HepG2 (cell line): ENCODE data around the gene RUSF1. TPM values are rescaled to one million over a fixed set of nuclear protein-coding genes. Genes with fewer than 3 reads are reported as not detected.

Experiments used
- ATAC-seq: fragments of 200-7000 bp; cut with Tn5 transposase; 3 replicates; pipeline ENCODE4 v1.9.1; 2020; ENCODE audit warnings: mild to moderate bottlenecking, moderate library complexity
- BruUV-seq: library from RNA; stranded (reverse); fragments of 400-500 nt; replicated peaks from 2 replicates; lab custom pipeline; 2021; lab: Mats Ljungman, UMichigan
- CTCF ChIA-PET: fragments of 300-600 bp; formaldehyde crosslinking; extraction: SDS; loops from one replicate; lab custom pipeline; 2021; ENCODE audit warnings: low total read pairs, inconsistent platforms, low intra/inter-chr PET ratio; lab: Yijun Ruan, JAX
- POLR2A ChIA-PET: fragments of 350-600 bp; sonication (Branson Sonifier 250); formaldehyde crosslinking; loops from one replicate; lab custom pipeline; 2020; ENCODE audit warnings: antibody characterized with exemption, inconsistent platforms; lab: Yijun Ruan, JAX
- DNase-seq: peaks from one replicate; pipeline ENCODE4 v3.0.0-alpha.2; 2015; ENCODE audit warnings: low spot score
- FAIRE-seq: peaks from 3 replicates; lab custom pipeline; 2011; peaks lifted over from hg19 to GRCh38; lab: Jason Lieb, UNC
- H2AFZ ChIP-seq: one replicate; pipeline ENCODE4 v1.6.1; 2011; ENCODE audit warnings: low read length, inconsistent platforms
- H3K27ac ChIP-seq: fragments of 300-600 bp; 3 replicates; pipeline ENCODE4 v1.8.0; 2011; ENCODE audit warnings: mixed run types, mild to moderate bottlenecking, mixed read lengths, low read length, inconsistent platforms; ENCODE audit not compliant: insufficient read depth; ENCODE audit errors: extremely low read length
- H3K27me3 ChIP-seq, 2 experiments: fragments of 200-600 bp in 1 of 2; 2 replicates in 1 of 2; 3 replicates in 1 of 2; pipeline versions ENCODE4 v1.6.0 to v1.8.0; 2011; ENCODE audit warnings: low read length in 2 of 2, mild to moderate bottlenecking in 2 of 2, moderate library complexity in 2 of 2, inconsistent platforms in 1 of 2; ENCODE audit not compliant: insufficient read depth in 2 of 2, control insufficient read depth in 1 of 2
- H3K36me3 ChIP-seq, 2 experiments: fragments of 200-600 bp in 1 of 2; replicated peaks in 1 of 2; 2 replicates in 1 of 2; 3 replicates in 1 of 2; pipeline versions ENCODE4 v1.5.1 to v1.8.0; 2011; ENCODE audit warnings: low read length in 2 of 2, inconsistent platforms in 1 of 2; ENCODE audit not compliant: insufficient read depth in 2 of 2, control insufficient read depth in 1 of 2
- H3K4me1 ChIP-seq: 2 replicates; pipeline ENCODE4 v1.5.1; 2012; ENCODE audit warnings: low read length, inconsistent platforms; ENCODE audit not compliant: insufficient read depth
- H3K4me2 ChIP-seq: 2 replicates; pipeline ENCODE4 v1.6.0; 2011; ENCODE audit warnings: low read depth, low read length, inconsistent platforms
- H3K4me3 ChIP-seq, 3 experiments: fragments of 200-600 bp in 1 of 3; sonication (generic), shearing (Covaris generic) in 1 of 3; replicated peaks in 1 of 3; 2 replicates each; pipeline ENCODE4 v1.5.1; 2011 to 2016; ENCODE audit warnings: low read length in 3 of 3, inconsistent platforms in 2 of 3, low read depth in 2 of 3, mild to moderate bottlenecking in 2 of 3, control low read depth in 1 of 3, mixed read lengths in 1 of 3; ENCODE audit not compliant: insufficient read depth in 1 of 3
- H3K79me2 ChIP-seq: one replicate; pipeline ENCODE4 v1.6.1; 2011; ENCODE audit warnings: low read length, inconsistent platforms; ENCODE audit not compliant: insufficient read depth
- H3K9ac ChIP-seq: 2 replicates; pipeline ENCODE4 v1.6.0; 2011; ENCODE audit warnings: mild to moderate bottlenecking, low read depth, low read length, inconsistent platforms; ENCODE audit not compliant: insufficient read depth
- H3K9me3 ChIP-seq: 2 replicates; pipeline ENCODE4 v1.5.1; 2012; ENCODE audit warnings: mild to moderate bottlenecking, low read length
- H4K20me1 ChIP-seq: 2 replicates; pipeline ENCODE4 v1.6.0; 2011; ENCODE audit warnings: inconsistent platforms, mild to moderate bottlenecking, low read length, moderate library complexity; ENCODE audit not compliant: insufficient read depth
- MAFF ChIP-seq: IDR thresholded peaks from 2 replicates; pipeline ENCODE4 v1.6.1; 2011; ENCODE audit warnings: low read depth, low read length, improper control_type of control experiment
- NCOA5 ChIP-seq: sonication (generic); formaldehyde crosslinking; IDR thresholded peaks from 2 replicates; pipeline ENCODE4 v1.4.0; 2020; ENCODE audit warnings: missing genetic modification reagents
- NONO ChIP-seq, 2 experiments: fragments of 450-650 bp in 1 of 2; sonication (generic) in 1 of 2; formaldehyde crosslinking in 1 of 2; IDR thresholded peaks in 1 of 2; conservative IDR thresholded peaks in 1 of 2; 2 replicates each; pipeline versions ENCODE4 v1.6.1 to v1.8.0; 2017 to 2022; ENCODE audit warnings: mild to moderate bottlenecking in 1 of 2, missing genetic modification reagents in 1 of 2, moderate library complexity in 1 of 2
- SIN3A ChIP-seq: IDR thresholded peaks from 2 replicates; pipeline ENCODE4 v1.6.1; 2011; ENCODE audit warnings: low read depth, mild to moderate bottlenecking, control low read depth, low read length, borderline replicate concordance
- SMARCC2 ChIP-seq: fragments of 450-650 bp; IDR thresholded peaks from 2 replicates; pipeline ENCODE4 v1.6.1; 2017; ENCODE audit warnings: antibody characterized with exemption, mild to moderate bottlenecking
- ZNF17 ChIP-seq: sonication (generic); formaldehyde crosslinking; IDR thresholded peaks from 2 replicates; pipeline ENCODE4 v1.5.0; 2020; ENCODE audit warnings: mild to moderate bottlenecking, missing genetic modification reagents
- ZNF260 ChIP-seq: sonication (generic); formaldehyde crosslinking; IDR thresholded peaks from 2 replicates; pipeline ENCODE4 v1.4.0; 2020; ENCODE audit warnings: missing genetic modification reagents, low read depth, mild to moderate bottlenecking, borderline replicate concordance
- ZNF75D ChIP-seq: sonication (generic); formaldehyde crosslinking; IDR thresholded peaks from 2 replicates; pipeline ENCODE4 v1.8.1; 2023; ENCODE audit warnings: missing genetic modification reagents, mild to moderate bottlenecking, borderline replicate concordance
- WGBS: methylation state at CpG from one replicate; pipeline ENCODE4 v1.1.6; 2017; ENCODE audit warnings: low lambda C conversion rate; 5-methylcytosine and 5-hydroxymethylcytosine counted together
- in situ Hi-C: cut with HindIII; loops from 2 replicates; pipeline ENCODE4 v1.10.0; 2017; ENCODE audit warnings: low pct_unique_long_range_greater_than_20kb; ENCODE audit not compliant: extremely low pct_ligation_motif_present
- intact Hi-C: fragments of 100-400 bp; cut with micrococcal nuclease; formaldehyde crosslinking; loops from one replicate; pipeline ENCODE4 v1.10.0; 2022; ENCODE audit not compliant: unreplicated experiment
- polyA plus RNA-seq, 8 experiments: library from polyadenylated mRNA; depleted of rRNA in 3 of 8; stranded (reverse) in 7 of 8; unstranded in 1 of 8; fragments of >200 nt; fragmentation: Illumina TruSeq in 4 of 8; extraction: Trizol in 4 of 8; gene quantifications; 2 replicates each; pipeline versions ENCODE4 v1.2.1 to v1.2.3, GENCODE V29; 2011 to 2016; ENCODE audit warnings: low read depth in 4 of 8, missing spikeins in 1 of 8, mixed read lengths in 1 of 8; ENCODE audit not compliant: insufficient read depth in 1 of 8
- total RNA-seq, 5 experiments: library from RNA; depleted of rRNA; stranded (reverse); fragments of >200 nt; fragmentation: Illumina TruSeq; extraction: Trizol; gene quantifications; 2 replicates each; pipeline ENCODE4 v1.2.3, GENCODE V29; 2016; ENCODE audit warnings: low read depth in 1 of 5
- TF ChIP-seq, protein P1 (sequence below): sonication (generic); formaldehyde crosslinking; IDR thresholded peaks from 2 replicates; pipeline ENCODE4 v1.8.0; 2022; ENCODE audit warnings: mild to moderate bottlenecking, missing genetic modification reagents, borderline replicate concordance
- TF ChIP-seq, protein P2 (sequence below): IDR thresholded peaks from 2 replicates; pipeline ENCODE4 v1.6.1; 2016; ENCODE audit warnings: missing compliant biosample characterization, missing genetic modification reagents, borderline replicate concordance
- TF ChIP-seq, protein P3 (sequence below): sonication (generic); formaldehyde crosslinking; IDR thresholded peaks from 2 replicates; pipeline ENCODE4 v1.4.0; 2020; ENCODE audit warnings: missing genetic modification reagents, borderline replicate concordance

The RUSF1 gene
- total and polyA plus RNA-seq, 2 of the 13 experiments (the other 11 are each of a cell fraction or from before 2014, with no cell fraction given), result 40.8 to 50.2 TPM

DNA sequence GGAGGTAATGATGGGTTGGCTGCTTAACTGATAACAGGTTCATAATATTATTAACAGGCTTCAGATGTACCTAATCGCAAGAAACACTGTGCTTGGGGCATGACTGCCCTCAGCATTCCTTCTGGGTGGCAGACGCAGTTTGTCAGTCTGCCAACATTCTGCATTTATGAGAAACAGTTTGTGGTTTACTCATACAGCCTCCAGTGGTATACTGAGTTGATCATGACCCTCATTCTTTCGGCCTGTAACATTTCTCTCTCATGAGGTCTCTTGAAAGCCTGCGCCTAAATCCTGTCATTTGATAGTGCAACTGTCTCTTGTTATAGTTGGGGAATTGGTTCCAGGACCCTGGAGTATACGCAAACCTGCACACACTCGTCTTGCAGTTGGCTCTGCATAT lies 4.9 kb upstream of the RUSF1 start:
- Histone ChIP-seq H3K4me2 (no peak overlapping the region), H3K27me3 (peaks cover 0 to 6% of the 10 kb centered on the region in 2 experiments; a peak in 2 of 5 replicates), H3K4me3 (no peak overlapping the region), H3K79me2 (no peaks in the 10 kb centered on the region), H3K27ac (no peak overlapping the region), H3K36me3 (no peaks in the 10 kb centered on the region), H4K20me1 (no peaks in the 10 kb centered on the region), H3K9ac (no peak overlapping the region), H3K4me1 (peaks cover 46% of the 10 kb centered on the region), H3K9me3 (no peaks in the 10 kb centered on the region), H2AFZ (no peak overlapping the region)
- ChIA-PET POLR2A (interaction anchor here (1.3 kb wide), 1 partner anchor 378 kb away, joined by 3 read pairs; the partner anchor contains the start of gene PRSS8), CTCF (no interaction called here)
- ATAC-seq (no peak), FAIRE-seq (no peak), DNase-seq (no peak)
- intact Hi-C loops, result no loop called here
- in situ Hi-C loops, result no loop called here
- no TSS peak for BruUV-seq
- 34% methylated on average over 5 of the region's 6 CpGs for WGBS
- TF ChIP-seq NCOA5 (CRISPR knock-in tag) (no peak), SIN3A (no peak), NONO (IDR thresholded peaks at IDR 0.05) (no peak), NONO (CRISPR knock-in tag; conservative IDR thresholded peaks at IDR 0.05) (no peak), ZNF17 (CRISPR knock-in tag) (no peak), ZNF75D (CRISPR knock-in tag) (no peak), MAFF (no peak), ZNF260 (CRISPR knock-in tag) (no peak), SMARCC2 (no peak)
- TF ChIP-seq, protein P1, sequence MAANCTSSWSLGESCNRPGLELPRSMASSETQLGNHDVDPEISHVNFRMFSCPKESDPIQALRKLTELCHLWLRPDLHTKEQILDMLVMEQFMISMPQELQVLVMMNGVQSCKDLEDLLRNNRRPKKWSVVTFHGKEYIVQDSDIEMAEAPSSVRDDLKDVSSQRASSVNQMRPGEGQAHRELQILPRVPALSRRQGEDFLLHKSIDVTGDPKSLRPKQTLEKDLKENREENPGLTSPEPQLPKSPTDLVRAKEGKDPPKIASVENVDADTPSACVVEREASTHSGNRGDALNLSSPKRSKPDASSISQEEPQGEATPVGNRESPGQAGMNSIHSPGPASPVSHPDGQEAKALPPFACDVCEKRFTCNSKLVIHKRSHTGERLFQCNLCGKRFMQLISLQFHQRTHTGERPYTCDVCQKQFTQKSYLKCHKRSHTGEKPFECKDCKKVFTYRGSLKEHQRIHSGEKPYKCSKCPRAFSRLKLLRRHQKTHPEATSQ (CRISPR knock-in tag), result no peak
- TF ChIP-seq, protein P2, sequence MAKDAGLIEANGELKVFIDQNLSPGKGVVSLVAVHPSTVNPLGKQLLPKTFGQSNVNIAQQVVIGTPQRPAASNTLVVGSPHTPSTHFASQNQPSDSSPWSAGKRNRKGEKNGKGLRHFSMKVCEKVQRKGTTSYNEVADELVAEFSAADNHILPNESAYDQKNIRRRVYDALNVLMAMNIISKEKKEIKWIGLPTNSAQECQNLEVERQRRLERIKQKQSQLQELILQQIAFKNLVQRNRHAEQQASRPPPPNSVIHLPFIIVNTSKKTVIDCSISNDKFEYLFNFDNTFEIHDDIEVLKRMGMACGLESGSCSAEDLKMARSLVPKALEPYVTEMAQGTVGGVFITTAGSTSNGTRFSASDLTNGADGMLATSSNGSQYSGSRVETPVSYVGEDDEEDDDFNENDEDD (CRISPR knock-in tag), result no peak
- TF ChIP-seq, protein P3, sequence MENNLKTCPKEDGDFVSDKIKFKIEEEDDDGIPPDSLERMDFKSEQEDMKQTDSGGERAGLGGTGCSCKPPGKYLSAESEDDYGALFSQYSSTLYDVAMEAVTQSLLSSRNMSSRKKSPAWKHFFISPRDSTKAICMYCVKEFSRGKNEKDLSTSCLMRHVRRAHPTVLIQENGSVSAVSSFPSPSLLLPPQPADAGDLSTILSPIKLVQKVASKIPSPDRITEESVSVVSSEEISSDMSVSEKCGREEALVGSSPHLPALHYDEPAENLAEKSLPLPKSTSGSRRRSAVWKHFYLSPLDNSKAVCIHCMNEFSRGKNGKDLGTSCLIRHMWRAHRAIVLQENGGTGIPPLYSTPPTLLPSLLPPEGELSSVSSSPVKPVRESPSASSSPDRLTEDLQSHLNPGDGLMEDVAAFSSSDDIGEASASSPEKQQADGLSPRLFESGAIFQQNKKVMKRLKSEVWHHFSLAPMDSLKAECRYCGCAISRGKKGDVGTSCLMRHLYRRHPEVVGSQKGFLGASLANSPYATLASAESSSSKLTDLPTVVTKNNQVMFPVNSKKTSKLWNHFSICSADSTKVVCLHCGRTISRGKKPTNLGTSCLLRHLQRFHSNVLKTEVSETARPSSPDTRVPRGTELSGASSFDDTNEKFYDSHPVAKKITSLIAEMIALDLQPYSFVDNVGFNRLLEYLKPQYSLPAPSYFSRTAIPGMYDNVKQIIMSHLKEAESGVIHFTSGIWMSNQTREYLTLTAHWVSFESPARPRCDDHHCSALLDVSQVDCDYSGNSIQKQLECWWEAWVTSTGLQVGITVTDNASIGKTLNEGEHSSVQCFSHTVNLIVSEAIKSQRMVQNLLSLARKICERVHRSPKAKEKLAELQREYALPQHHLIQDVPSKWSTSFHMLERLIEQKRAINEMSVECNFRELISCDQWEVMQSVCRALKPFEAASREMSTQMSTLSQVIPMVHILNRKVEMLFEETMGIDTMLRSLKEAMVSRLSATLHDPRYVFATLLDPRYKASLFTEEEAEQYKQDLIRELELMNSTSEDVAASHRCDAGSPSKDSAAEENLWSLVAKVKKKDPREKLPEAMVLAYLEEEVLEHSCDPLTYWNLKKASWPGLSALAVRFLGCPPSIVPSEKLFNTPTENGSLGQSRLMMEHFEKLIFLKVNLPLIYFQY (CRISPR knock-in tag), result no peak
